Fibroblast of villous mesenchyme (primary cell): ENCODE measurements around the gene CCER1. TPM values are rescaled to one million over a fixed set of nuclear protein-coding genes. Genes with fewer than 3 reads are reported as not detected.

Experiments
- DNase-seq: peaks from one replicate; pipeline ENCODE4 v3.0.0-alpha.2; 2010; ENCODE audit warnings: low read depth
- H3K4me3 ChIP-seq: 2 replicates; pipeline ENCODE4 v1.5.1; 2011; ENCODE audit warnings: low read depth, mild to moderate bottlenecking, low read length
- CTCF ChIP-seq: IDR thresholded peaks from 2 replicates; pipeline ENCODE4 v1.5.1; 2012; ENCODE audit warnings: low read depth, mild to moderate bottlenecking, low read length; ENCODE audit not compliant: insufficient read depth
- total RNA-seq: library from RNA; depleted of rRNA; stranded (reverse); fragments of >200 nt; gene quantifications from 2 replicates; pipeline ENCODE4 v1.2.3, GENCODE V29; 2012

CCER1 gene
- total RNA-seq: not detected in 2 replicates

- DNase-seq: no peak
- TF ChIP-seq CTCF: no peak
- H3K4me3 ChIP-seq: no peak within 1 kb of the TSS
Measured at GRCh38 chr12:90954921-90955320, at the start of gene CCER1. CCER1 (minus strand) TSS chr12:90955176; CDS start chr12:90954742, 434 bp downstream.

GRCh38 chr12:91003737-91004136 lies 48.8 kb upstream of the CCER1 start:
- H3K4me3 ChIP-seq: no peak overlapping the region
- DNase-seq: no peak
- TF ChIP-seq CTCF: no peak

GRCh38 chr12:91001306-91001705 lies 46.3 kb upstream of the CCER1 start:
- DNase-seq: no peak

GRCh38 chr12:90999966-91000365 lies 45.0 kb upstream of the CCER1 start:
- no peak for TF ChIP-seq CTCF
- DNase-seq: peak; percentile 28

More at GRCh38 chr12:91001306-91001705, 46.3 kb upstream of the CCER1 start:
- no peak for TF ChIP-seq CTCF
- no peak overlapping the region for H3K4me3 ChIP-seq

GRCh38 chr12:90999527-90999926 lies 44.6 kb upstream of the CCER1 start:
- H3K4me3 ChIP-seq: no peak overlapping the region
- DNase-seq: no peak
- no peak for TF ChIP-seq CTCF

More at GRCh38 chr12:90999966-91000365, 45.0 kb upstream of the CCER1 start:
- no peak overlapping the region for H3K4me3 ChIP-seq

GRCh38 chr12:90995010-90995409 lies 40.0 kb upstream of the CCER1 start:
- peak; percentile 51 for DNase-seq

More at GRCh38 chr12:90995010-90995409, 40.0 kb upstream of the CCER1 start:
- H3K4me3 ChIP-seq: no peak overlapping the region
- no peak for TF ChIP-seq CTCF
